Left ventricle myocardium inferior (tissue), 1 donor: ENCODE data around the gene RNF214. TPM values are rescaled to one million over a fixed set of nuclear protein-coding genes. Genes with fewer than 3 reads are reported as not detected.
"Not testable (repeated sequence)": the region's sequence is repeated elsewhere in the genome, so short reads cannot be mapped to it uniquely, and the experiment has no call there.

Experiments used
- DNase-seq: peaks from one replicate; pipeline ENCODE4 v3.0.0-alpha.2; 2020
- H3K27ac ChIP-seq: fragments of 200-600 bp; replicated peaks from 2 replicates; pipeline ENCODE4 v1.8.0; 2021
- H3K27me3 ChIP-seq: fragments of 200-600 bp; 2 replicates; pipeline ENCODE4 v1.8.0; 2021; ENCODE audit warnings: low read depth
- H3K36me3 ChIP-seq: fragments of 200-600 bp; 2 replicates; pipeline ENCODE4 v1.8.0; 2021
- H3K4me1 ChIP-seq: fragments of 200-600 bp; 2 replicates; pipeline ENCODE4 v1.8.0; 2021
- H3K4me3 ChIP-seq: fragments of 200-600 bp; 2 replicates; pipeline ENCODE4 v1.8.0; 2021; ENCODE audit warnings: mild to moderate bottlenecking, moderate library complexity
- H3K9me3 ChIP-seq: fragments of 200-600 bp; replicated peaks from 2 replicates; pipeline ENCODE4 v1.8.0; 2021
- intact Hi-C: fragments of 100-400 bp; cut with micrococcal nuclease; formaldehyde crosslinking; loops from one replicate; pipeline ENCODE4 v1.11.0; 2022
- total RNA-seq: library from RNA; stranded (reverse); fragmentation: NEBNext Ultra II Directional; extraction: Animal tissue kit (Norgen Biotek cat#: 25700); gene quantifications from one replicate; pipeline ENCODE4 v1.2.1, GENCODE V29; 2021
- TF ChIP-seq, protein P1 (sequence below): fragments of 200-600 bp; IDR thresholded peaks from 2 replicates; pipeline ENCODE4 v1.8.0; 2021; ENCODE audit warnings: antibody characterized with exemption, mild to moderate bottlenecking, borderline replicate concordance
- donor health status: DM: no; HTN: yes; CAD: no; lungs with severe emphysema.

RNF214 gene
- total RNA-seq, 1 donor from 2014 or later: 21.1 TPM

DNA sequence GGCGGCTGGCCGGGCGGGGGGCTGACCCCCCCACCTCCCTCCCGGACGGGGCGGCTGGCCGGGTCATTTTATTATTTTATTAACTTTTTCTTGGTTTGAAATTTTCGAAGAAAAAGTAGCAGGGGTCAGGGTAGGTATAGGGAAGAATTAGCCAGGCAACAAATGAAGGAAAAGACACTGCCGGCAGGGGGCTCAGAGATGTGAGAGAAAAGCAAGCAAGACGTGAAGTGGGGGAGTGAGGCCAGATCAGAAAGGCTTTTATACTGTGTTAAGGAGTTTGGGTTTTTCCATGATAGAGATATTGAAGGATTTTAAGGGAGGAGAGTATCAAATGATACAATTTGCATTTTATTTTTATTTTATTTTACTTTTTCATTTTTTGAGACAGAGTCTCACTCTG, 19.0 kb downstream of the RNF214 start:
- no peaks in the 10 kb centered on the region for H3K9me3 ChIP-seq
- H3K4me1 ChIP-seq: no peaks in the 10 kb centered on the region
- no peaks in the 10 kb centered on the region for H3K27me3 ChIP-seq
- TF ChIP-seq, protein P1, sequence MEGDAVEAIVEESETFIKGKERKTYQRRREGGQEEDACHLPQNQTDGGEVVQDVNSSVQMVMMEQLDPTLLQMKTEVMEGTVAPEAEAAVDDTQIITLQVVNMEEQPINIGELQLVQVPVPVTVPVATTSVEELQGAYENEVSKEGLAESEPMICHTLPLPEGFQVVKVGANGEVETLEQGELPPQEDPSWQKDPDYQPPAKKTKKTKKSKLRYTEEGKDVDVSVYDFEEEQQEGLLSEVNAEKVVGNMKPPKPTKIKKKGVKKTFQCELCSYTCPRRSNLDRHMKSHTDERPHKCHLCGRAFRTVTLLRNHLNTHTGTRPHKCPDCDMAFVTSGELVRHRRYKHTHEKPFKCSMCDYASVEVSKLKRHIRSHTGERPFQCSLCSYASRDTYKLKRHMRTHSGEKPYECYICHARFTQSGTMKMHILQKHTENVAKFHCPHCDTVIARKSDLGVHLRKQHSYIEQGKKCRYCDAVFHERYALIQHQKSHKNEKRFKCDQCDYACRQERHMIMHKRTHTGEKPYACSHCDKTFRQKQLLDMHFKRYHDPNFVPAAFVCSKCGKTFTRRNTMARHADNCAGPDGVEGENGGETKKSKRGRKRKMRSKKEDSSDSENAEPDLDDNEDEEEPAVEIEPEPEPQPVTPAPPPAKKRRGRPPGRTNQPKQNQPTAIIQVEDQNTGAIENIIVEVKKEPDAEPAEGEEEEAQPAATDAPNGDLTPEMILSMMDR: no peak
- DNase-seq: no peak
- intact Hi-C loops: no loop called here
- H3K4me3 ChIP-seq: no peak overlapping the region
- H3K27ac ChIP-seq: no peak overlapping the region
- peaks cover 74% of the 10 kb centered on the region for H3K36me3 ChIP-seq

DNA sequence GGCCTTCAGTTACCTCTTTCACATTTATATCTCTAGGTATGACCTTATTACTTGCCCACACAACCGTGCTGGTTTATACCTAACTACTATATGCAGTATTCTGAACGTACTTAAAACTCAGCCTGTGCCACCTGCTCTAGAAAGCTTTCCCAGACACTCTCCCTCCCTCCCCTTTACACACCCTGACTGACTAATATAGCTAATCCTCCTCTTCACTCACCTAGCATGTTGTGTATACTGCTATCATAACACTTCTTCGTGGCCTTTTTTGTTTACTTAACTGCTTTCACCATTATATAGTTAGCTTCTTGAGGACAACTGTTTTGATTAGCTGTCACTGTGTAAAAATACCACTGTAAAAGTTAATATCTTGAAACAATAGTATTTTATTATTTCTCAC, 23.5 kb downstream of the RNF214 start:
- Histone ChIP-seq H3K27me3 (no peaks in the 10 kb centered on the region), H3K36me3 (peaks cover 57% of the 10 kb centered on the region)

DNA sequence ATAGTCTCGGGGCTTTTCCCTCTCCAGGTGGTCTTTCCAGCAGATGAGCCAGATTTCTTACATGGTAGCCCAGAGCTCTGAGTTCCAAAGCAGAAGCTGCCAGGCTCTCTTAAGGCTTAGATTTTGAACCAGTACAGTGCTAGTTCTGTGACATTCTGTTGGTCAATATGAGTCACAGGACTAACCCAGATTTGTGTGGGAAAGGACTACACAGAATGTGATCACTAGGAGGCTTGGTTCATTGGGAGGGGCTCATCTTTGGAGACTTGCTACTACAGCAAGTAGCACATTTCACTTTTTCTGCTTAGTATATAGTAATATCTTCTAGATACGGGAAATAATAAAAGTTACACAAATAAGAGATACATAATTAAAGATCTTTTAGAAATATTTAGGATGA, 24.1 kb downstream of the RNF214 start:
- peaks cover 63% of the 10 kb centered on the region for H3K36me3 ChIP-seq

More for the DNA sequence above, 23.5 kb downstream of the RNF214 start:
- intact Hi-C loops: no loop called here
- no peak for DNase-seq
- Histone ChIP-seq H3K9me3 (no peaks in the 10 kb centered on the region), H3K4me3 (no peak overlapping the region), H3K27ac (no peak overlapping the region), H3K4me1 (no peaks in the 10 kb centered on the region)
- TF ChIP-seq, protein P1: no peak

DNA sequence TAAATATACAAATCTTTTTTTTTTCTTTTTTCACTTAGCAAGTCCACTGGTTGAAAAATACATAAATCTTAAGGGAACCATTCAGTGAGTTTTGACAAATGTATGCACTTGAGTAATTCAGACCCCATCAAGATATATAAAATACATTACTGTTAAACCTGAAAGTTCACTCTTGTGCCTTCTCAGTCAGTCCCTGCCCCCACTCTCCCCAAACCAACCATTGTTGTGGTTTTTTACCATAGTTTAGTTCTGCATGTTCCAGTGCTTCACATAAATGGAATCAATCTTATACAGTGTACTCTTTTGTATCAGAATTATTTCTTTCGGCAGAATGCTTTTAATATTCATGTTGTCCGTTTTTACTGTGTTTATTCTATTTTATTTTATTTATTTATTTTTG, 26.1 kb downstream of the RNF214 start:
- H3K27me3 ChIP-seq: no peaks in the 10 kb centered on the region
- H3K27ac ChIP-seq: no peak overlapping the region
- H3K4me3 ChIP-seq: no peak overlapping the region
- TF ChIP-seq, protein P1: no peak
- no peaks in the 10 kb centered on the region for H3K4me1 ChIP-seq
- H3K36me3 ChIP-seq: peaks cover 68% of the 10 kb centered on the region
- no peaks in the 10 kb centered on the region for H3K9me3 ChIP-seq
- intact Hi-C loops: no loop called here
- DNase-seq: no peak

More for the DNA sequence above, 24.1 kb downstream of the RNF214 start:
- Histone ChIP-seq H3K27me3 (no peaks in the 10 kb centered on the region), H3K4me3 (no peak overlapping the region), H3K4me1 (no peaks in the 10 kb centered on the region), H3K9me3 (no peaks in the 10 kb centered on the region), H3K27ac (no peak overlapping the region)
- TF ChIP-seq, protein P1: no peak
- DNase-seq: no peak
- intact Hi-C loops: no loop called here

DNA sequence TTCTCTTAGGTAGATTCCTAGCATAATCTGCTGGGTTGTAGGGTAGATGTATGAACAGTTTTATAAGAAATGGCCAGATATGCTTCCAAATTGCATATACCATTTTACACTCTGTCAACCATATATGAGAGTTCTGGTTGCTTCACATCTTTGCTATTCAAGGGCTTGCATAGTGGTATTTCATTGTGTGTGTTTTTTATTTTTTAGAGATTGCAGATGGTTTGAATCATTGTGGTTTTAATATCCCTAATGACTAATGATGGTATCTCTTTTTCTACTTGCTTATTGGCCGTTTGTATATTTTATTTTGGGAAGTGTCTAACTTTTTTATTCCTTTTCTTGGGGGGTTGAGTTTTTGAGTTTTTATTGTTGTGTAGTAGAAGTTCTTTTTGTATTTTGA, 26.9 kb downstream of the RNF214 start:
- Histone ChIP-seq H3K4me1 (no peaks in the 10 kb centered on the region), H3K4me3 (no peak overlapping the region), H3K9me3 (no peaks in the 10 kb centered on the region), H3K36me3 (peaks cover 66% of the 10 kb centered on the region), H3K27me3 (no peaks in the 10 kb centered on the region), H3K27ac (no peak overlapping the region)
- DNase-seq: no peak
- TF ChIP-seq, protein P1: no peak
- intact Hi-C loops: no loop called here

DNA sequence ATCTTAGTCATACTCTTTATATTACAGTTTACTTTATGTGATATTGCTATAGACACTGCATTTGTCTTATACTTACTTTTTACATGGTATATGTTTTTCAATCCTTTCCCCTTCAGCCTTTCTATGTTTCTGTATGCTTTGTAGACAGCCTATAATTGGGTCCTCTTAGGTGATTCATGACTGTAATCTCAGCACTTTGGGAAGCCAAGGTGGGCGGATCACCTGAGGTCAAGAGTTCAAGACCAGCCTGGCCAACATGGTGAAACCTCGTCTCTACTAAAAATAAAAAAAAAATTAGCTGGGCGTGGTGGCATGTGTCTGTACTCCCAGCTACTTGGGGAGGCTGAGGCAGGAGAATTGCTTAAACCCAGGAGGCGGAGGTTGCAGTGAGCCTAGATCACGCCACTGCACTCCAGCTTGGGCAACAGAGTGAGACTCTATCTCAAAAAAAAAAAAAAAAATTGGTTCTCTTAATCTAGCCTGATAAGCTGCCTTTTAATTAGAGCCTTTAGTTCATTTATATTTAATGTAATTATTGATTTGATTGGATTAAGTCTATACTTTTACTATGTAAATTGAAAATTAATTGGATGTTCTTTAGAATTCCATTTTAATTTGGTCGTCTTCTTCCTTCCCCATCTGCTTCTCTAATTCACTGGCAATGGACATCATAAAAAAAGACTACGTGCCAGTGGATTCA, 32.3 kb downstream of the RNF214 start:
- not testable (repeated sequence) for H3K4me1 ChIP-seq

More for the DNA sequence above, 32.3 kb downstream of the RNF214 start:
- H3K9me3 ChIP-seq, H3K4me3 ChIP-seq, H3K27ac ChIP-seq, H3K27me3 ChIP-seq, intact Hi-C loops, DNase-seq: not testable (repeated sequence)
- H3K36me3 ChIP-seq: peaks cover 69% of the 10 kb centered on the region
